HG03060 (cell line): ENCODE measurements around the gene PFDN4.

Source experiments
- ATAC-seq: cut with Tn5 transposase; IDR thresholded peaks from one replicate; pipeline ENCODE4 v1.9.1; 2021; ENCODE audit warnings: low read depth, moderate number of reproducible peaks; ENCODE audit not compliant: unreplicated experiment

Gene PFDN4

GRCh38 chr20:54199283-54199682 is 8.6 kb upstream of the PFDN4 start:
- no peak for ATAC-seq

DNA sequence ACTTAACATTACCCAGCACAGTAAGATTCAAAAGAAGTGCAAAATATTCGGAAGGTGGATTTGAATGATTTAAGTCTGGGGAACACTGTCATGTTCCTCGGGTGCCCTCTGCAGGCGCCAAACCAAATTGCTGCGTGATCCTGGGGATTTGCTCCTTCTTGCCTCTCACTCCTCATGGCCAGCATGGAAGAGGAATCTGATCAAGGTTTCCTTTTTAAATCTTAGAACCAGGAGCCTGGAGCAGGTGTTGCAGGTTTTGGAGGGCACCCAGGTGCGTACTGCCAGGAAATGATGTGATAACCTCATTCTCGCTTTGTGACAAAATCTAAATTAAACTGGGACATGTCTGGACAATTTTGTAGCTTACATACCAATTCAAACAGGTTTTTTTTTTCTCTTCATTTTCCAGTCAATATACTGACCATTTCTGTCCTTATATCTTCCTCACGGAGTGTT is 8.1 kb upstream of the PFDN4 start:
- no peak for ATAC-seq

GRCh38 chr20:54200487-54201267 is 7.2 kb upstream of the PFDN4 start:
- ATAC-seq: no peak

DNA sequence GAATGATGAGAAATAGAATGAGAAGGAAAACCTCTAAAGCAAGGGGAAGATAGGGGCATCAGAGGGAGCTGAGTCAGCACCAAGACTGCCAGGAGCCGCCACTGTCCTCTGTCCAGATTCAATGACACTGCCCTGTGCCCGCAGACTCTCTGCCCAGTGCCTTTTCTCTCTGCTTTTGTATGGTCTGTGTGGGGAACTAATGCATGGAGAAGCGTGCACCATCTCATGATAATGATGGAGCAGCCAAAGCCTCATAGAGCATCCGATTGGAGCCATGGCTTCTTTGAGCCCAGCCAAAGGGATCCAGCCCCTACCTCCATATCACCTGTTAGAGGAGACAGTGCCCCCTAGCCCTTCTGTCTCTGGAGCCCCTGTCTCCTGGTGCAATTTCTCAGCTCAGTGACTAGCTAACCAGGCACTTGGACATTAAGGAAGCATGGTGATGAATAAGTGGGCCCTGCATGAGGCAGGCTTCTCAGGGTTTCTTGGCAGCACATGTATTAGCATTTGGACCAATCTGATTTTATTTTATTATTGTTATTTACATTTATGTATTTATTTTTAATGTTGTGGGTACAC is 6.5 kb upstream of the PFDN4 start:
- ATAC-seq: no peak

- ATAC-seq: no peak
These were observed 4.6 kb upstream of the PFDN4 start for GRCh38 chr20:54203281-54203680.

DNA sequence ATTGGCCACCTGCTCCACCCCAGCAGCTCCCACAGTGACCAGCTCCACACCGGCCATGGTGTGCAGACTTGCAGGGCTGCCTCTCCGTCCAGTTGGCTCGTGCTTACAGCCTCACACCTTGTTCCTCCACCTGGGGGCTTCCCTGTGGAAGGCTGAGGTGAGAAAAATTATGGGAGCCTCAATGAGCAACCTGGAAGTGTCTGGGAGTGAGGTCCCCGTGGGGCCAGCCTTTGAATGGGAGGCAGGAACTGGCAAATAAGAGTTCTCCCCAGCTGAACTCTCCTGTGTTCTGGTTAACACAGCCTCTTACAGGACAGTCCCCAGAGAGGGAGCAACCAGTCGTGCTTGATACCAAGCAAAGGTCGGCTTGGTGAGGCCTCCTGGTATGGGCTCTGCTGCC is 3.8 kb upstream of the PFDN4 start:
- ATAC-seq: no peak

DNA sequence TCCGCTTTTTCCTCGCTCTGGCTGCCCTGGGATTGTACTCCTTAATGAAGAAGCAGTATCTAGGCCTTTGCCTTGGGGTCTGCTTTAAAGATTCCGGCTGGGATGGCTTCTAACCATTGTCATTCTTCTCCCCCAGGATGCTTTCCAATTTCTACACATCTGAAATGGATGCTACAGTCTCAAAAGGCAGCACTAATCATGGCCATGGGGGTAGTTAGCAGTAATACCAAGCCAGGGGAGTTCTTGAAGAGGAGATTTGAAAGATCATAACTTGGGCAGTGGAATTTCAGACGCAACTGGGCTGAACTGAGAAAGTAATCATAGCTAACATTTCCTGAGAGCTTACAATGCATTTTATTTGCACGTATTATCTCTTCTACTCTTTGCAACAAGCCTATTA is 3.4 kb upstream of the PFDN4 start:
- no peak for ATAC-seq

GRCh38 chr20:54205450-54205849 is 2.4 kb upstream of the PFDN4 start:
- ATAC-seq: no peak

- no peak for ATAC-seq
These were observed 689 bp upstream of the PFDN4 start for GRCh38 chr20:54207053-54207742.

DNA sequence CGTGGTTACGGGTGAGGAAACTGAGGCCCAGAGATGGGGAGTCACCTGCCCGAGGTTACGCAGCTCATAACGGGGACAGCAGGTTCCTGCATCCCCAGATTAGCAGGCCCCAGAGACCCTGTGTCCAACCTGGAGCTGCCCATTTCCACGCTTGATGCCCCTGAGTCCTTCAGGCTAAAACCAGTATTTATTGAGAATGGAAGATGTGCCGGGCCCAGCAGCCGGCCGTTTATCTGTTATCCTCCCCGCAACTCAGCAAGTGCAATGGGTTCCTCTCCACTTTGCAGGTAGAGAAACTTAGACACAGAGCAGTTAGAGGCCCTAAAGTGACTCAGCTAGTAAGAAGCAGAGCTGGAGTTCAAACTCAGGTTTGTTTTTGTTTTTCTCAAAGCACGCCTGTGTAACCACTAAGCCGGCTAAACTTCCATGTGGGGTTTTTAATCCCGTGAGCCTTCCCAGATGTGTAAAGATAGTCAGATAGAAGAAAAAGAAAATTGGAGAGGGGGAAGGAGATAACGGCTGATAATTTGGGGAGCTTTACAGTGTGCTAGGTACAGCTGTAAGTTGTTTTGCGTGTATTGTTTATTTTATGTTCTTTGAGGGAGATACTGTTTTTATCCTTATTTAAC is 775 bp downstream of the PFDN4 start:
- no peak for ATAC-seq

- no peak for ATAC-seq
These were observed 1.4 kb downstream of the PFDN4 start for GRCh38 chr20:54209216-54209813.

- no peak for ATAC-seq
These were observed 4.3 kb downstream of the PFDN4 start for GRCh38 chr20:54212226-54212625.

- ATAC-seq: no peak
These were observed 5.0 kb downstream of the PFDN4 start for GRCh38 chr20:54212871-54213270.

- no peak for ATAC-seq
These were observed 6.7 kb downstream of the PFDN4 start for GRCh38 chr20:54214566-54214965.

- ATAC-seq: no peak
These were observed 7.4 kb downstream of the PFDN4 start for GRCh38 chr20:54215157-54215789.

DNA sequence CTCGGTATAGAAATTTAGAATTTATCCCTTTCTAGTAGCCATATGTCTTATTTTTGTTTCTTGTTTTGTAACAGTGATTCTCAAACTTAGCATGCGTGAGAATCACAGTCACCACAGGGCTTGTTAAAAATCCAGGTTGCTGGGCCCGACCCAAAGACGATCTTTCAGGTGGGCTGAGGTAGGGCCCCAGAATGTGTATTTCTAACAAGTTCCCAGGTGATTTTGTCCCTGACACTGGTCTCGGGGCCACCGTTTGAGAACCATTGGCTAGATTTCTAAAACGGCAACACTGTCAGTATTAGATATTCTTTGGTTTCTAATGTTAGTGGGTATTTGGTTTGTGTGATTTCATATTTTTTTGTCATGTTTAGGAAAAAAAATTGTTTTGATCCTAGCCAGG is 9.9 kb downstream of the PFDN4 start:
- ATAC-seq: no peak

DNA sequence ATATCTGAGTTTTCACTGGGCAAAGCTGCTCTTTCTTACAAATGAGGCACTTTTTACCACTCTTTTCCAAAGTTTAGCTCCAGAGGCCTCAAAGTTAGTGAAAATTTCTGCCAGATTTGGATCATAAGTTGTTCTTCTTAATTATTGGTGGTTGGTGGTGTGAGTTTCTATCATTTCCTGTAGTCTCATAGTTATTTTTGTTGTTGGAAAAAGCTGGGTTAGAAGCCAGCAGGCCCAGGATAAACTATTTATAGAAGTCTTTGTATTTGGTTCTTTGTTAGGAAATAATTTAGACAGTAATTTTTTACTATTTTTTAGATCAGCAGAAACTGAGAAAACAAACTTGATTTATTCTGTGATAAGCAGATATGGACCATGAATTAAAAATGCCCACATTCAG is 10.6 kb downstream of the PFDN4 start:
- ATAC-seq: no peak

GRCh38 chr20:54219751-54220426 is 12.0 kb downstream of the PFDN4 start:
- ATAC-seq: no peak

GRCh38 chr20:54220722-54221121 is 12.8 kb downstream of the PFDN4 start:
- no peak for ATAC-seq

GRCh38 chr20:54221353-54221752 is 13.5 kb downstream of the PFDN4 start:
- ATAC-seq: peak; percentile 53
